AG09319 (cell line): ENCODE measurements around the gene ASIC2.

ENCODE experiments used
- DNase-seq: peaks from one replicate; pipeline ENCODE4 v3.0.0-alpha.2; 2010; ENCODE audit warnings: low read depth; ENCODE audit errors: extremely low read depth
- CTCF ChIP-seq: IDR thresholded peaks from 2 replicates; pipeline ENCODE4 v1.5.1; 2011; ENCODE audit warnings: low read depth, mild to moderate bottlenecking, inconsistent platforms, low read length, moderate library complexity

The ASIC2 gene

GRCh38 chr17:33292981-33293867, at the start of gene ASIC2:
Gene ASIC2 (minus strand): TSS chr17:33293295.
- no peak for DNase-seq

GRCh38 chr17:33342025-33342424, 48.9 kb upstream of the ASIC2 start:
- no peak for DNase-seq
- no peak for TF ChIP-seq CTCF

More at GRCh38 chr17:33292981-33293867, at the start of gene ASIC2:
- no peak for TF ChIP-seq CTCF

- no peak for TF ChIP-seq CTCF
- no peak for DNase-seq
These were observed 45.1 kb upstream of the ASIC2 start for GRCh38 chr17:33338242-33338641.

GRCh38 chr17:33335491-33336173, 42.5 kb upstream of the ASIC2 start:
- TF ChIP-seq CTCF, result no peak
- DNase-seq, result no peak

GRCh38 chr17:33334703-33335102, 41.6 kb upstream of the ASIC2 start:
- no peak for TF ChIP-seq CTCF
- DNase-seq, result no peak

- DNase-seq, result no peak
- no peak for TF ChIP-seq CTCF
These were observed 37.8 kb upstream of the ASIC2 start for GRCh38 chr17:33330877-33331276.

GRCh38 chr17:33328129-33328528, 35.0 kb upstream of the ASIC2 start:
- no peak for TF ChIP-seq CTCF
- no peak for DNase-seq
